Endodermal cell (in vitro differentiated cells): ENCODE results near the gene CEP128. TPM values are rescaled to one million over a fixed set of nuclear protein-coding genes. Genes with fewer than 3 reads are reported as not detected.

Experiments used
- DNase-seq: peaks from one replicate; pipeline ENCODE4 v3.0.0-alpha.2; 2017
- H3K27ac ChIP-seq: 2 replicates; pipeline ENCODE4 v1.5.1; 2013; ENCODE audit warnings: mild to moderate bottlenecking, low read depth, low read length, moderate library complexity
- H3K27me3 ChIP-seq: 2 replicates; pipeline ENCODE4 v1.6.1; 2013; ENCODE audit warnings: mild to moderate bottlenecking, low read length, moderate library complexity; ENCODE audit not compliant: insufficient read depth, control insufficient read depth, poor library complexity, severe bottlenecking
- H3K36me3 ChIP-seq: 2 replicates; pipeline ENCODE4 v1.7.0; 2013; ENCODE audit warnings: mild to moderate bottlenecking, low read length, moderate library complexity; ENCODE audit not compliant: control insufficient read depth, insufficient read depth
- H3K4me1 ChIP-seq: one replicate; pipeline ENCODE4 v1.7.0; 2013; ENCODE audit warnings: low read length; ENCODE audit not compliant: control insufficient read depth, insufficient read depth
- H3K4me3 ChIP-seq: 2 replicates; pipeline ENCODE4 v1.5.1; 2013; ENCODE audit warnings: mild to moderate bottlenecking, low read length, moderate library complexity
- H3K9ac ChIP-seq: 2 replicates; pipeline ENCODE4 v1.6.1; 2013; ENCODE audit warnings: mild to moderate bottlenecking, low read length, moderate library complexity; ENCODE audit not compliant: poor library complexity, severe bottlenecking; ENCODE audit errors: extremely low read depth
- H3K9me3 ChIP-seq: 2 replicates; pipeline ENCODE4 v1.6.1; 2013; ENCODE audit warnings: mild to moderate bottlenecking, low read length, moderate library complexity; ENCODE audit not compliant: control insufficient read depth
- H3K27ac Mint-ChIP-seq: 2 replicates; pipeline ENCODE4 v1.8.0; 2020; ENCODE audit warnings: mixed read lengths
- H3K27me3 Mint-ChIP-seq: 2 replicates; pipeline ENCODE4 v1.8.0; 2021; ENCODE audit warnings: mild to moderate bottlenecking, mixed read lengths; ENCODE audit not compliant: insufficient read depth
- H3K36me3 Mint-ChIP-seq: 2 replicates; pipeline ENCODE4 v1.8.0; 2020; ENCODE audit warnings: low read depth, mixed read lengths
- H3K4me1 Mint-ChIP-seq: 2 replicates; pipeline ENCODE4 v1.8.0; 2020; ENCODE audit warnings: mixed read lengths
- H3K4me3 Mint-ChIP-seq: 2 replicates; pipeline ENCODE4 v1.8.0; 2020; ENCODE audit warnings: mild to moderate bottlenecking, moderate library complexity, mixed read lengths
- H3K9me3 Mint-ChIP-seq: 2 replicates; pipeline ENCODE4 v1.8.0; 2020; ENCODE audit warnings: mild to moderate bottlenecking, mixed read lengths
- WGBS, 2 experiments: methylation state at CpG; one replicate each; pipeline versions ENCODE4 v1.1.5 to v1.1.7; 2013; ENCODE audit warnings: missing lambda C conversion rate in 2 of 2, mixed read lengths in 1 of 2; ENCODE audit not compliant: insufficient coverage in 1 of 2, insufficient read length in 1 of 2; 5-methylcytosine and 5-hydroxymethylcytosine counted together
- total RNA-seq, 2 donors: library from RNA; stranded (reverse); fragmentation: NEBNext Ultra II Directional in 1 of 2; extraction: Animal tissue kit (Norgen Biotek cat#: 25700) in 1 of 2; gene quantifications; 2 replicates in 1 of 2; 3 replicates in 1 of 2; pipeline ENCODE4 v1.2.1, GENCODE V29; 2021
- TF ChIP-seq, protein P1 (sequence below): fragments of 200-600 bp; sonication (generic); conservative IDR thresholded peaks from 2 replicates; pipeline ENCODE4 v1.5.0; 2021; ENCODE audit warnings: antibody characterized with exemption, mild to moderate bottlenecking

CEP128 gene
- total RNA-seq, 2 donors from 2014 or later: 21.6 to 29.0 TPM

DNA sequence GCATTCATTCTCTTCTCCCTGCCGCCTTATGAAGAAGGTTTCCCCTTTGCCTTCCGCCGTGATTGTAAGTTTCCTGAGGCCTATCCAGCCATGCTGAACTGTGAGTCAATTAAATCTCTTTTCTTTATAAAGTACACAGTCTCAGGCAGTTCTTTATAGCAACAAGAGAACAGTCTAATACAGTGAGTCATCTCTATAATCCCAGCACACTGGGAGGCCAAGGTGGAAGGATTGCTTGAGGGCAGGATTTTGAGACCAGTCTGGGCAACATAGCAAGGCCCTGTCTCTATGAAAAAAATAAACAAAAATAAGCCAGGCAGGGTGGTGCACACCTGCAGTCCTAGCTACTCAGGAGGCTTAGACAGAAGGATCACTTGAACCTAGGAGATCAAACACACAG, 259.9 kb downstream of the CEP128 start:
- H3K9me3 ChIP-seq: peaks cover 47% of the 10 kb centered on the region
- H3K27ac ChIP-seq: no peak overlapping the region
- no peaks in the 10 kb centered on the region for H3K27me3 Mint-ChIP-seq
- no peaks in the 10 kb centered on the region for H3K36me3 ChIP-seq
- TF ChIP-seq, protein P1, sequence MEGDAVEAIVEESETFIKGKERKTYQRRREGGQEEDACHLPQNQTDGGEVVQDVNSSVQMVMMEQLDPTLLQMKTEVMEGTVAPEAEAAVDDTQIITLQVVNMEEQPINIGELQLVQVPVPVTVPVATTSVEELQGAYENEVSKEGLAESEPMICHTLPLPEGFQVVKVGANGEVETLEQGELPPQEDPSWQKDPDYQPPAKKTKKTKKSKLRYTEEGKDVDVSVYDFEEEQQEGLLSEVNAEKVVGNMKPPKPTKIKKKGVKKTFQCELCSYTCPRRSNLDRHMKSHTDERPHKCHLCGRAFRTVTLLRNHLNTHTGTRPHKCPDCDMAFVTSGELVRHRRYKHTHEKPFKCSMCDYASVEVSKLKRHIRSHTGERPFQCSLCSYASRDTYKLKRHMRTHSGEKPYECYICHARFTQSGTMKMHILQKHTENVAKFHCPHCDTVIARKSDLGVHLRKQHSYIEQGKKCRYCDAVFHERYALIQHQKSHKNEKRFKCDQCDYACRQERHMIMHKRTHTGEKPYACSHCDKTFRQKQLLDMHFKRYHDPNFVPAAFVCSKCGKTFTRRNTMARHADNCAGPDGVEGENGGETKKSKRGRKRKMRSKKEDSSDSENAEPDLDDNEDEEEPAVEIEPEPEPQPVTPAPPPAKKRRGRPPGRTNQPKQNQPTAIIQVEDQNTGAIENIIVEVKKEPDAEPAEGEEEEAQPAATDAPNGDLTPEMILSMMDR: no peak
- H3K36me3 Mint-ChIP-seq: peaks cover 26% of the 10 kb centered on the region
- H3K4me3 Mint-ChIP-seq: no peak overlapping the region
- peaks cover 43% of the 10 kb centered on the region for H3K9me3 Mint-ChIP-seq
- no peaks in the 10 kb centered on the region for H3K4me1 Mint-ChIP-seq
- no peaks in the 10 kb centered on the region for H3K27me3 ChIP-seq
- H3K4me1 ChIP-seq: no peaks in the 10 kb centered on the region
- WGBS, 2 experiments: 97% methylated on average over 3 of the region's 3 CpGs; no CpG with 5 or more reads in 1 of the 2 experiments
- no peak overlapping the region for H3K9ac ChIP-seq
- no peak overlapping the region for H3K4me3 ChIP-seq
- H3K27ac Mint-ChIP-seq: no peak overlapping the region
- DNase-seq: no peak

DNA sequence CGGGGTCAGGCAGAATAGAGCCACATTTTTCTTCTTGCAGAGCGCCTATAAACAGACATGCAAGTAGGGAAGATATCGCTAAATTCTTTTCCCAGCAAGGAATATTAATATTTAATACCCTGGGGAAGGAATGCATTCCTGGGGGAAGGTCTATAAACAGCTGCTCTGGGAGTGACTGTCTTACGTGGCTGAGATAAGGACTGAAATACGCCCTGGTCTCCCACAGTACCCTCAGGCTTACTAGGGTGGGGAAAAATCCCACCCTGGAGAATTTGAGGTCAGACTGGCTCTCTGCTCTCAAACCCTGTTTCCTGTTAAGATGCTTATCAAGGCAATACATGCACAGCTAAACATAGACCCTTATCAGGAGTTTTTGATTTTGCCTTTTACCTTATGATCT, 262.3 kb downstream of the CEP128 start:
- Mint-ChIP-seq H3K27me3 (no peaks in the 10 kb centered on the region), H3K4me1 (no peaks in the 10 kb centered on the region), H3K9me3 (peaks cover 43% of the 10 kb centered on the region), H3K36me3 (peaks cover 26% of the 10 kb centered on the region), H3K27ac (no peak overlapping the region), H3K4me3 (no peak overlapping the region)
- H3K9ac ChIP-seq: no peak overlapping the region
- WGBS, 2 experiments: 94 to 97% methylated on average over 2 to 4 of the region's 5 CpGs
- H3K36me3 ChIP-seq: no peaks in the 10 kb centered on the region
- DNase-seq: no peak
- peaks cover 47% of the 10 kb centered on the region for H3K9me3 ChIP-seq
- no peaks in the 10 kb centered on the region for H3K27me3 ChIP-seq
- no peak overlapping the region for H3K4me3 ChIP-seq
- TF ChIP-seq, protein P1: no peak
- no peaks in the 10 kb centered on the region for H3K4me1 ChIP-seq
- H3K27ac ChIP-seq: no peak overlapping the region

DNA sequence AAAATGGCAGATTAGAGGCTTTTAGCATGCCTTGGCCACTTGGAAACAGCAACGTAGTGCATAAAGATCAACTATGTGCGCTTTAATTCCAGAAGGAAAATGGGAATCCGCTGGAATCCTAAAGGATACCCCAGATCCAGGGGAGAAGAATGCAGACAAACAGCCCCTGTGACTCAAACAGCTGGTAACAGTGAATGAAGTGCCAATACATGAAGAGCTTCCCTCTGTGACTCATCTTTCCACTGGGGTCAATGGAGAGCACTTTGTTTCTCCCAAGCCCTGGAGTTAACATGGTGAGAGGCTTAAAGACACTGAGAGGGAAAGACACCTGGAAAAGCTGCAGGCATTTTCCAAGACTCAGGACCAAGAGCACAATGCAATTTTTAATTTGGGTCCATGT, 263.1 kb downstream of the CEP128 start:
- Mint-ChIP-seq H3K9me3 (peaks cover 43% of the 10 kb centered on the region), H3K27ac (no peak overlapping the region), H3K36me3 (peaks cover 26% of the 10 kb centered on the region), H3K4me1 (no peaks in the 10 kb centered on the region), H3K27me3 (no peaks in the 10 kb centered on the region), H3K4me3 (no peak overlapping the region)
- Histone ChIP-seq H3K4me1 (no peaks in the 10 kb centered on the region), H3K36me3 (no peaks in the 10 kb centered on the region), H3K9ac (no peak overlapping the region), H3K9me3 (peaks cover 46% of the 10 kb centered on the region), H3K4me3 (no peak overlapping the region), H3K27ac (no peak overlapping the region), H3K27me3 (no peaks in the 10 kb centered on the region)
- WGBS, 2 experiments: 90 to 96% methylated on average over 3 of the region's 3 CpGs
- TF ChIP-seq, protein P1: no peak
- DNase-seq: no peak
